Neural crest cell (in vitro differentiated cells): ENCODE data around the gene KIAA0586. TPM values are rescaled to one million over a fixed set of nuclear protein-coding genes. Genes with fewer than 3 reads are reported as not detected.
"Not testable (repeated sequence)": the region's sequence is repeated elsewhere in the genome, so short reads cannot be mapped to it uniquely, and the experiment has no call there.

Experiments used
- DNase-seq: peaks from one replicate; pipeline ENCODE4 v3.0.0; 2021; ENCODE audit warnings: low read depth, mixed read lengths, low spot score
- H3K27ac Mint-ChIP-seq: one replicate; pipeline ENCODE4 v1.8.0; 2021; ENCODE audit warnings: mild to moderate bottlenecking, mixed read lengths; ENCODE audit not compliant: unreplicated experiment
- H3K27me3 Mint-ChIP-seq: 2 replicates; pipeline ENCODE4 v1.8.0; 2021; ENCODE audit warnings: low read depth, mild to moderate bottlenecking, mixed read lengths
- H3K36me3 Mint-ChIP-seq: 2 replicates; pipeline ENCODE4 v1.8.0; 2021; ENCODE audit warnings: low read depth, mild to moderate bottlenecking, mixed read lengths
- H3K4me1 Mint-ChIP-seq: 2 replicates; pipeline ENCODE4 v1.8.0; 2021; ENCODE audit warnings: mixed read lengths
- H3K4me3 Mint-ChIP-seq: one replicate; pipeline ENCODE4 v1.8.0; 2021; ENCODE audit warnings: mild to moderate bottlenecking, mixed read lengths
- H3K9me3 Mint-ChIP-seq: 2 replicates; pipeline ENCODE4 v1.8.0; 2021; ENCODE audit warnings: mixed read lengths
- CTCF ChIP-seq: fragments of 200-600 bp; sonication (generic); conservative IDR thresholded peaks from 2 replicates; pipeline ENCODE4 v1.5.0; 2021; ENCODE audit warnings: antibody characterized with exemption, mild to moderate bottlenecking
- total RNA-seq: library from RNA; stranded (reverse); gene quantifications from 2 replicates; pipeline ENCODE4 v1.2.1, GENCODE V29; 2021

Gene KIAA0586
- total RNA-seq, 1 donor from 2014 or later: 41.1 TPM

- no peak for DNase-seq
- no peak for TF ChIP-seq CTCF
- H3K4me3 Mint-ChIP-seq: no peak overlapping the region
- no peaks in the 10 kb centered on the region for H3K36me3 Mint-ChIP-seq
- H3K27ac Mint-ChIP-seq: no peak overlapping the region
- H3K27me3 Mint-ChIP-seq: no peaks in the 10 kb centered on the region
- H3K4me1 Mint-ChIP-seq: peaks cover 4% of the 10 kb centered on the region
- peaks cover 3% of the 10 kb centered on the region for H3K9me3 Mint-ChIP-seq
Measured at GRCh38 chr14:58575956-58576355, 148.4 kb downstream of the KIAA0586 start.

DNA sequence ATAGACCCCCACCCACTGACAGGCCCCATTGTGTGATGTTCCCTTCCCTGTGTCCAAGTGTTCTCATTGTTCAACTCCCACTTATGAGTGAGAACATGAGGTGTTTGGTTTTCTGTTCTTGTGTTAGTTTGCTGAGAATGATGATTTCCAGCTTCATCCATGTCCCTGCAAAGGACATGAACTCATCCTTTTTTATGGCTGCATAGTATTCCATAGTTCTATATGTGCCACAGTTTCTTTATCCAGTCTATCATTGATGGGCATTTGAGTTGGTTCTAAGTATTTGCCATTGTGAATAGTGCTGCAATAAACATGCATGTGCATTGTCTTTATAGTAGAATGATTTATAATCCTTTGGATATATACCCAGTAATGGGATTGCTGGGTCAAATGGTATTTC, 152.5 kb downstream of the KIAA0586 start:
- not testable (repeated sequence) for H3K27ac Mint-ChIP-seq, H3K4me1 Mint-ChIP-seq, DNase-seq, H3K36me3 Mint-ChIP-seq, H3K4me3 Mint-ChIP-seq, H3K27me3 Mint-ChIP-seq
- peaks cover 16% of the 10 kb centered on the region for H3K9me3 Mint-ChIP-seq

- H3K36me3 Mint-ChIP-seq, DNase-seq, H3K27me3 Mint-ChIP-seq, H3K27ac Mint-ChIP-seq, H3K4me1 Mint-ChIP-seq, H3K4me3 Mint-ChIP-seq: not testable (repeated sequence)
- H3K9me3 Mint-ChIP-seq: peaks cover 19% of the 10 kb centered on the region
Measured at GRCh38 chr14:58581389-58581788, 153.9 kb downstream of the KIAA0586 start.

GRCh38 chr14:58584383-58584782, 156.9 kb downstream of the KIAA0586 start:
- Mint-ChIP-seq H3K4me3 (no peak overlapping the region), H3K27ac (no peak overlapping the region), H3K27me3 (no peaks in the 10 kb centered on the region), H3K9me3 (peaks cover 26% of the 10 kb centered on the region), H3K36me3 (peaks cover 8% of the 10 kb centered on the region), H3K4me1 (peaks cover 4% of the 10 kb centered on the region)
- DNase-seq: no peak
- TF ChIP-seq CTCF: no peak

DNA sequence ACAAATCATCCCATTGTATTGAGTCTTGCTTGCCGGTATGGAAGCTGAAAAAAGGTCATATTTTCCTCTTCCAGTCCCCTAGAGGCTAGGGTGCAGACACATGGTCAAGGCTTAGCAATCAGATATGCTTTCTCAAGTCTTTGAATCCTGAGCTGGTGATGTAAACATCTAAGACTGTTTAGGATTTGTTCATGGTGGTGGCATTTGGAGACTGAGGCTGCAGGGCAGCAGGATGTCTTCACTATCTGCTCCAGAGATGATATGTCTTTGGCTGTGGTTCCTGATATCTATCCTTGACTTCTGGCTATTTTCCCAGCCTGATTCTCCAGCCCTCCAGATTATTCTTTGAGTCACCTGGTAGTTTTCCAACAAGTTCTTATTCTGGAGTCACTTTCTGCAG, 159.8 kb downstream of the KIAA0586 start:
- Mint-ChIP-seq H3K4me3 (no peak overlapping the region), H3K4me1 (peaks cover 4% of the 10 kb centered on the region), H3K9me3 (peaks cover 18% of the 10 kb centered on the region), H3K27ac (no peak overlapping the region), H3K36me3 (peaks cover 5% of the 10 kb centered on the region), H3K27me3 (no peaks in the 10 kb centered on the region)
- TF ChIP-seq CTCF: no peak
- no peak for DNase-seq

- not testable (repeated sequence) for H3K36me3 Mint-ChIP-seq, H3K4me3 Mint-ChIP-seq, H3K27ac Mint-ChIP-seq, DNase-seq, H3K27me3 Mint-ChIP-seq, H3K4me1 Mint-ChIP-seq
- H3K9me3 Mint-ChIP-seq: peaks cover 10% of the 10 kb centered on the region
Measured at GRCh38 chr14:58588321-58588720, 160.8 kb downstream of the KIAA0586 start.

DNA sequence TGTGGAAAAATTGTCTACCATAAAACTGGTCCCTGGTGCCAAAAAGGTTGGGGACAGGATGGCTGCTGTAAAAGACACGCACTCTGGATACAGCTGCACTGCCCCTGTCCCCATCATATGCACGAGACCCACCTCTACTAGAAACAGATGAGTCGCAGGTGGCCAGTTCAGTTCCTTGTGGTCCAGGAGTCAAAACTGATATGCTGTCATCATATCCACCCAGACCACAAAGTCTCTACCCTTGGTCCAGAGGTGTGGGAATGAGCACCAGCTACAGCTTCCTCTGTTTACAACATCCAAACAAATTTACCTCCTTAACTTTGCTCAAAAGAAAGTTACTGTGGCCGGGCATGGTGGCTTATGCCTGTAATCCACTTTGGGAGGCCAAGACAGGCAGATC, 166.5 kb downstream of the KIAA0586 start:
- Mint-ChIP-seq H3K27ac (no peak overlapping the region), H3K9me3 (peaks cover 3% of the 10 kb centered on the region), H3K4me3 (no peak overlapping the region), H3K27me3 (no peaks in the 10 kb centered on the region), H3K36me3 (no peaks in the 10 kb centered on the region), H3K4me1 (no peaks in the 10 kb centered on the region)
- TF ChIP-seq CTCF: no peak
- no peak for DNase-seq
